Fibroblast of villous mesenchyme (primary cell): ENCODE data around the gene PRSS56. TPM values are rescaled to one million over a fixed set of nuclear protein-coding genes. Genes with fewer than 3 reads are reported as not detected.
A peak's percentile ranks its signal among the peaks of the same experiment; 100 is the strongest.

ENCODE experiments used
- DNase-seq: peaks from one replicate; pipeline ENCODE4 v3.0.0-alpha.2; 2010; ENCODE audit warnings: low read depth
- H3K4me3 ChIP-seq: 2 replicates; pipeline ENCODE4 v1.5.1; 2011; ENCODE audit warnings: low read depth, mild to moderate bottlenecking, low read length
- total RNA-seq: library from RNA; depleted of rRNA; stranded (reverse); fragments of >200 nt; gene quantifications from 2 replicates; pipeline ENCODE4 v1.2.3, GENCODE V29; 2012
- TF ChIP-seq, protein P1 (sequence below): IDR thresholded peaks from 2 replicates; pipeline ENCODE4 v1.5.1; 2012; ENCODE audit warnings: low read depth, mild to moderate bottlenecking, low read length; ENCODE audit not compliant: insufficient read depth

Gene PRSS56
- total RNA-seq, 1 donor: not detected

- H3K4me3 ChIP-seq: no peak overlapping the region
These were observed 1.9 kb downstream of the PRSS56 start for GRCh38 chr2:232521959-232522622.

DNA sequence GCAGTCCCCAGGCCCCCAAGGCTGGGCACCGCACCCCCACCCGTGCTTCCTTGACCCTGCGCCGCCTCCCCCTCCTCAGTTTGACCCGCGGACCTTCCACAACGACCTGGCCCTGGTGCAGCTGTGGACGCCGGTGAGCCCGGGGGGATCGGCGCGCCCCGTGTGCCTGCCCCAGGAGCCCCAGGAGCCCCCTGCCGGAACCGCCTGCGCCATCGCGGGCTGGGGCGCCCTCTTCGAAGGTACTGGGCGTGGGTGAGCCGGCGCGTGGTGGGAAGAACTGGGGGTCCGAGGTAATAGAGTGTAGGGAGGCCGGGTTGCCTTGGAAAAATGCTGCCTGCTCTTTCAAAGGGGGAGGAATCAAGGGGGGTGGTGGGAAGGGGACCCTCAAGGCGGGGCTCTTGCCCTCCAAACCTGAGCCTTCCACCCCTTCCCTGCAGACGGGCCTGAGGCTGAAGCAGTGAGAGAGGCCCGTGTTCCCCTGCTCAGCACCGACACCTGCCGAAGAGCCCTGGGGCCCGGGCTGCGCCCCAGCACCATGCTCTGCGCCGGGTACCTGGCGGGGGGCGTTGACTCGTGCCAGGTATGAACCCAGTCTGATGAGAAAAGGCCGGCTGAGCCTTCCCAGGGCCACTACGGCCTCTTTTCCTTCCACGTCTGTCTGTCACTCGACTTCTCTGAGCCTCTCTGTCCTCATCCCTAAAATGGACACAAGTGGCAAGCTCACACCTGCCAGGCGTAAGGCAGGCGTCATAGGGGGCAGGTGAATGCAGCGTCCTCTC is 2.6 kb downstream of the PRSS56 start:
- H3K4me3 ChIP-seq: no peak overlapping the region
- no peak for DNase-seq
- TF ChIP-seq, protein P1, sequence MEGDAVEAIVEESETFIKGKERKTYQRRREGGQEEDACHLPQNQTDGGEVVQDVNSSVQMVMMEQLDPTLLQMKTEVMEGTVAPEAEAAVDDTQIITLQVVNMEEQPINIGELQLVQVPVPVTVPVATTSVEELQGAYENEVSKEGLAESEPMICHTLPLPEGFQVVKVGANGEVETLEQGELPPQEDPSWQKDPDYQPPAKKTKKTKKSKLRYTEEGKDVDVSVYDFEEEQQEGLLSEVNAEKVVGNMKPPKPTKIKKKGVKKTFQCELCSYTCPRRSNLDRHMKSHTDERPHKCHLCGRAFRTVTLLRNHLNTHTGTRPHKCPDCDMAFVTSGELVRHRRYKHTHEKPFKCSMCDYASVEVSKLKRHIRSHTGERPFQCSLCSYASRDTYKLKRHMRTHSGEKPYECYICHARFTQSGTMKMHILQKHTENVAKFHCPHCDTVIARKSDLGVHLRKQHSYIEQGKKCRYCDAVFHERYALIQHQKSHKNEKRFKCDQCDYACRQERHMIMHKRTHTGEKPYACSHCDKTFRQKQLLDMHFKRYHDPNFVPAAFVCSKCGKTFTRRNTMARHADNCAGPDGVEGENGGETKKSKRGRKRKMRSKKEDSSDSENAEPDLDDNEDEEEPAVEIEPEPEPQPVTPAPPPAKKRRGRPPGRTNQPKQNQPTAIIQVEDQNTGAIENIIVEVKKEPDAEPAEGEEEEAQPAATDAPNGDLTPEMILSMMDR: no peak

More at GRCh38 chr2:232521959-232522622, 1.9 kb downstream of the PRSS56 start:
- TF ChIP-seq, protein P1: peak; percentile 62
- DNase-seq: peak; percentile 14

DNA sequence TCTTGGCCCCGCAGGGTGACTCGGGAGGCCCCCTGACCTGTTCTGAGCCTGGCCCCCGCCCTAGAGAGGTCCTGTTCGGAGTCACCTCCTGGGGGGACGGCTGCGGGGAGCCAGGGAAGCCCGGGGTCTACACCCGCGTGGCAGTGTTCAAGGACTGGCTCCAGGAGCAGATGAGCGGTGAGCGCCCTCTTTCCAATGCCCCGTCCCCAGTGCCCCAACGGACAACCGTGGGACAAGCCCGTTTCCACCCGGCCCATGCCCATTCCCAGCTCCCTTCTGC is 3.2 kb downstream of the PRSS56 start:
- H3K4me3 ChIP-seq: no peak overlapping the region
- no peak for DNase-seq
- TF ChIP-seq, protein P1: no peak

DNA sequence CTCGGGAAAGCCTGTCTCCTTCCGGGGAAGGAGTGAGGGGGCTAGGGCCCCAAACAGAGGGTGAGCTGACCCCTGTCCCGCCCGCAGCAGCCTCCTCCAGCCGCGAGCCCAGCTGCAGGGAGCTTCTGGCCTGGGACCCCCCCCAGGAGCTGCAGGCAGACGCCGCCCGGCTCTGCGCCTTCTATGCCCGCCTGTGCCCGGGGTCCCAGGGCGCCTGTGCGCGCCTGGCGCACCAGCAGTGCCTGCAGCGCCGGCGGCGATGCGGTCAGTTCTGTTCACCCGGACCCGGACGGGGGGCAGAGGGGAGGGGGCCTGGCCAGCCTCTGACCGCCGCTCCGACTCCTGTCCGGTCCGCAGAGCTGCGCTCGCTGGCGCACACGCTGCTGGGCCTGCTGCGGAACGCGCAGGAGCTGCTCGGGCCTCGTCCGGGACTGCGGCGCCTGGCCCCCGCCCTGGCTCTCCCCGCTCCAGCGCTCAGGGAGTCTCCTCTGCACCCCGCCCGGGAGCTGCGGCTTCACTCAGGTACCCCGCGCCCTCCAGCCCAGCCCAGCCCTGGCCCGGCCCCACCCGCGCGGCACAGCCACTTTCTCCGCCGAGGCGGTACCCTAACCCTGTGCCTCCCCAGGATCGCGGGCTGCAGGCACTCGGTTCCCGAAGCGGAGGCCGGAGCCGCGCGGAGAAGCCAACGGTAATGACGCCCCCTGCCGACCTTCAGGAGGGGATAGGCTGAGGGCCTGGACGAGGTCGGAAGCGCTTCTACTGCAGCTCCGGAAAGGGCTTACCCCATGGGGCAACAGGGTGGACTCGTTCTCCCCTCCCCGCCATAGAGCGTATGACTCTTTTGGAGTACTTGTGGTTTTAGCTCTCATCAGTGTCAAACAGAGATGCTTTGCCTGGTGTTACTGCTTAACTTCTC is 3.8 kb downstream of the PRSS56 start:
- TF ChIP-seq, protein P1: peak; percentile 17
- peak overlapping the region; percentile 37 for H3K4me3 ChIP-seq
- DNase-seq: peak; percentile 28

- DNase-seq: no peak
- no peak overlapping the region for H3K4me3 ChIP-seq
- TF ChIP-seq, protein P1: no peak
These were observed 4.6 kb downstream of the PRSS56 start for GRCh38 chr2:232524771-232525170.

DNA sequence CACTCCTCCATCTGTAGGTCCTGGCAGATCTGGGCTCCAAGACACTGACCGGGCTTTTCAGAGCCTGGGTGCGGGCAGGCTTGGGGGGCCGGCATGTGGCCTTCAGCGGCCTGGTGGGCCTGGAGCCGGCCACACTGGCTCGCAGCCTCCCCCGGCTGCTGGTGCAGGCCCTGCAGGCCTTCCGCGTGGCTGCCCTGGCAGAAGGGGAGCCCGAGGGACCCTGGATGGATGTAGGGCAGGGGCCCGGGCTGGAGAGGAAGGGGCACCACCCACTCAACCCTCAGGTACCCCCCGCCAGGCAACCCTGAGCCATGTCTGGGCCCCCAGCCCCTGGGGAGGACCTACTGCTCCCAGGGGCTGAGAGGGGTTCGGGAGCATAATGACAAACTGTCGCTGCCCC is 5.0 kb downstream of the PRSS56 start:
- TF ChIP-seq, protein P1: no peak
- DNase-seq: no peak
- H3K4me3 ChIP-seq: no peak overlapping the region
